Measurements from ENCODE around the gene RAB8B.

GRCh38 chr15:63211092-63211490 lies 21.7 kb downstream of the RAB8B start:
- no peak for TF ChIP-seq CTCF (IDR thresholded peaks at IDR 0.05)
- no peak for TF ChIP-seq POLR2A (IDR thresholded peaks at IDR 0.05)
- TF ChIP-seq POLR2AphosphoS5 (IDR thresholded peaks at IDR 0.05): no peak

All from breast epithelium (tissue), 3 donors.